HEK293 (cell line): Measurements from ENCODE around the gene GNG7.

Source experiments
- CTCF ChIA-PET: fragments of 350-600 bp; formaldehyde crosslinking; extraction: SDS; loops from one replicate; lab custom pipeline; 2021; ENCODE audit warnings: antibody characterized with exemption; lab: Yijun Ruan, JAX
- POLR2A ChIA-PET: fragments of 300-600 bp; formaldehyde crosslinking; extraction: SDS; loops from one replicate; lab custom pipeline; 2020; ENCODE audit warnings: antibody characterized with exemption, inconsistent platforms; lab: Yijun Ruan, JAX
- H3K27ac ChIP-seq: fragments of 200-500 bp; sonication (Bioruptor generic); 2 replicates; pipeline ENCODE4 v1.5.1; 2014; ENCODE audit warnings: low read depth, low read length, control low read depth, inconsistent platforms; ENCODE audit errors: extremely low read depth
- H3K36me3 ChIP-seq, 2 experiments: fragments of 200-500 bp in 1 of 2; sonication (Bioruptor generic) in 1 of 2; 1 replicate in 1 of 2; 2 replicates in 1 of 2; pipeline ENCODE4 v1.5.1; 2014 to 2017; ENCODE audit warnings: inconsistent platforms in 2 of 2, low read length in 2 of 2; ENCODE audit not compliant: control insufficient read depth in 2 of 2, insufficient read depth in 1 of 2
- H3K4me1 ChIP-seq: fragments of 200-500 bp; sonication (Bioruptor generic); 2 replicates; pipeline ENCODE4 v1.5.1; 2014; ENCODE audit warnings: mild to moderate bottlenecking, low read length, inconsistent platforms; ENCODE audit not compliant: control insufficient read depth, insufficient read depth
- H3K4me3 ChIP-seq: 2 replicates; pipeline ENCODE4 v1.5.1; 2011; ENCODE audit warnings: low read depth, mild to moderate bottlenecking, control low read depth, low read length, moderate library complexity
- H3K9me3 ChIP-seq: fragments of 200-500 bp; sonication (Bioruptor generic); 2 replicates; pipeline ENCODE4 v1.5.1; 2014; ENCODE audit warnings: low read depth, low read length, inconsistent platforms; ENCODE audit not compliant: control insufficient read depth, insufficient read depth
- GLI2 ChIP-seq: fragments of 450-650 bp; formaldehyde crosslinking; IDR thresholded peaks from 2 replicates; pipeline ENCODE4; 2017; ENCODE audit warnings: missing biosample characterization, missing genetic modification characterization, low read depth, borderline replicate concordance
- HOXA7 ChIP-seq: sonication (generic); formaldehyde crosslinking; IDR thresholded peaks from 2 replicates; pipeline ENCODE4 v1.8.1; 2022; ENCODE audit warnings: missing genetic modification reagents, borderline replicate concordance
- SALL2 ChIP-seq: fragments of 450-650 bp; formaldehyde crosslinking; IDR thresholded peaks from 2 replicates; pipeline ENCODE4 v1.5.0; 2017; ENCODE audit warnings: missing biosample characterization, mild to moderate bottlenecking, missing genetic modification characterization, borderline replicate concordance
- ZBTB17 ChIP-seq: fragments of 450-650 bp; formaldehyde crosslinking; IDR thresholded peaks from 2 replicates; pipeline ENCODE4 v1.5.1; 2016; ENCODE audit warnings: missing biosample characterization, missing genetic modification characterization
- ZEB2 ChIP-seq: fragments of 450-650 bp; formaldehyde crosslinking; IDR thresholded peaks from 2 replicates; pipeline ENCODE4 v1.5.1; 2016; ENCODE audit warnings: missing biosample characterization, missing genetic modification characterization
- ZNF114 ChIP-seq: fragments of 450-650 bp; formaldehyde crosslinking; IDR thresholded peaks from 2 replicates; pipeline ENCODE4 v1.5.0; 2017; ENCODE audit warnings: missing biosample characterization, missing genetic modification characterization
- ZNF138 ChIP-seq: fragments of 450-650 bp; formaldehyde crosslinking; IDR thresholded peaks from 2 replicates; pipeline ENCODE4 v1.5.1; 2016; ENCODE audit warnings: missing biosample characterization, missing genetic modification characterization, borderline replicate concordance
- ZNF174 ChIP-seq: fragments of 450-650 bp; formaldehyde crosslinking; IDR thresholded peaks from 2 replicates; pipeline ENCODE4 v1.5.0; 2017; ENCODE audit warnings: missing biosample characterization, mild to moderate bottlenecking, missing genetic modification characterization
- ZNF2 ChIP-seq: fragments of 450-650 bp; formaldehyde crosslinking; IDR thresholded peaks from 2 replicates; pipeline ENCODE4 v1.5.1; 2016; ENCODE audit warnings: missing biosample characterization, missing genetic modification characterization
- ZNF248 ChIP-seq: fragments of 450-650 bp; formaldehyde crosslinking; IDR thresholded peaks from 2 replicates; pipeline ENCODE4 v1.5.1; 2017; ENCODE audit warnings: missing biosample characterization, missing genetic modification characterization
- ZNF311 ChIP-seq: fragments of 450-650 bp; formaldehyde crosslinking; IDR thresholded peaks from 2 replicates; pipeline ENCODE4 v1.5.1; 2017; ENCODE audit warnings: missing biosample characterization, missing genetic modification characterization, borderline replicate concordance
- ZNF324 ChIP-seq: fragments of 450-650 bp; formaldehyde crosslinking; IDR thresholded peaks from 2 replicates; pipeline ENCODE4 v1.5.1; 2016; ENCODE audit warnings: missing biosample characterization, missing genetic modification characterization
- ZNF423 ChIP-seq: fragments of 450-650 bp; formaldehyde crosslinking; IDR thresholded peaks from 2 replicates; pipeline ENCODE4 v1.5.1; 2016; ENCODE audit warnings: missing biosample characterization, missing genetic modification characterization
- ZNF76 ChIP-seq: fragments of 450-650 bp; formaldehyde crosslinking; IDR thresholded peaks from 2 replicates; pipeline ENCODE4; 2016; ENCODE audit warnings: low read depth, missing biosample characterization, missing genetic modification characterization, borderline replicate concordance
- ZNF776 ChIP-seq: fragments of 450-650 bp; formaldehyde crosslinking; IDR thresholded peaks from 2 replicates; pipeline ENCODE4 v1.5.0; 2017; ENCODE audit warnings: missing biosample characterization, missing genetic modification characterization, borderline replicate concordance
- ZNF791 ChIP-seq: fragments of 450-650 bp; formaldehyde crosslinking; IDR thresholded peaks from 2 replicates; pipeline ENCODE4 v1.5.1; 2016; ENCODE audit warnings: missing biosample characterization, missing genetic modification characterization
- TF ChIP-seq, protein P1 (sequence below): fragments of 450-650 bp; IDR thresholded peaks from 2 replicates; pipeline ENCODE4 v1.5.1; 2018; ENCODE audit warnings: missing biosample characterization, missing genetic modification characterization
- TF ChIP-seq, protein P2 (sequence below): fragments of 450-650 bp; formaldehyde crosslinking; IDR thresholded peaks from 2 replicates; pipeline ENCODE4 v1.5.1; 2016; ENCODE audit warnings: missing biosample characterization, missing genetic modification characterization
- TF ChIP-seq, protein P3 (sequence below): fragments of 450-650 bp; formaldehyde crosslinking; IDR thresholded peaks from 2 replicates; pipeline ENCODE4 v1.5.1; 2016; ENCODE audit warnings: missing biosample characterization, missing genetic modification characterization
- TF ChIP-seq, protein P4 (sequence below): fragments of 450-650 bp; formaldehyde crosslinking; IDR thresholded peaks from 2 replicates; pipeline ENCODE4; 2016; ENCODE audit warnings: missing biosample characterization, missing genetic modification characterization

The GNG7 gene

DNA sequence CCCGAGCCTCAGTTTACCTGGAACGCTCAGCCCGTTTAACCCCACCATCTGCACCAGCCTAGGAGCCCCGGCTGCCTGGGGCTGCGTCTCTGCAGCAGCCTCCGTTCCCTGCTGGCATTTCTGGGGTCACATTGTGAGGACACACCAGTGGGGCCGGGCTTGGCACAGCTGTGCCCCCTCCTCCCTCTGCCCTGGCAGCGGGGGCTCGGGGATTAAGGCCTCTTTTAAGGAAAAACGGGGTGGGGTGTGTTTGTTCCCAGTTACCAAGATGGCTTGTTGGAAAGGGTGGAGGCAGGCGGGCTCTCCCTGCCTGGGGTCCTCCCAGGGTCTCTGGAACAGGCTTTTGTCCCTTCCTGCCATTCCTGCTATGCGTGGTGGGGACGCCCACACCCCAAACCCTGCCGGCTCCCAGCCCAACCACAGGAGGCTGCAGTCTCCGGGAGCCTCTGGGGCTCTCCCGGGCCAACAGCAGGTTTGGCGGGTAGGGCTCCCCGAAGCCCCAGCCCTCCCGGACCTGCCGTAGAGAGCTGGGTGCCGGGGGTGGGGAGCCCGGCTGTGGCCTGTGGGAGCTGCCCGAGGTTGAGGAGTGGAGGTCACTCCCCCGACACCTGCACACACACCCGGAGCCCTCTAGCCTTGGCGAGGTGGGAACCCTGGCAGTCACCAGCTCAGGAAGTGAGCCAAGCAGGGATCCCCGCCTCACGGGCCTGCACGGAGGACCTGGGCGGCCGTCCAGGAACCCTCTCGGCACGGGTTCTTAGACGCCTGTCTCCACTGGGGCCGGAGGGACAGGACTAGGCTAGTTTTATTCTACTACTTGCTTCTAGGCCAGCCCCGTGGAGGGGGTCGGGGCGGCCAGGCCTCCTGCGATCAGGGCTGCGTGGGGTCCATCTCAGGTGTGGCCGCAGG is 189.7 kb downstream of the GNG7 start:
- ChIA-PET POLR2A (interaction anchor here (1.5 kb wide), 1 partner anchor 36 kb away, joined by 7 read pairs; the partner anchor contains the start of gene GADD45B), CTCF (interaction anchor here (1.1 kb wide), 1 partner anchor 67 kb away, joined by 4 read pairs; no protein-coding TSS in a partner anchor)
- Histone ChIP-seq H3K4me1 (no peaks in the 10 kb centered on the region), H3K9me3 (no peaks in the 10 kb centered on the region), H3K27ac (no peak overlapping the region), H3K4me3 (no peak overlapping the region), H3K36me3 (no peaks in the 10 kb centered on the region)
- TF ChIP-seq, protein P1, sequence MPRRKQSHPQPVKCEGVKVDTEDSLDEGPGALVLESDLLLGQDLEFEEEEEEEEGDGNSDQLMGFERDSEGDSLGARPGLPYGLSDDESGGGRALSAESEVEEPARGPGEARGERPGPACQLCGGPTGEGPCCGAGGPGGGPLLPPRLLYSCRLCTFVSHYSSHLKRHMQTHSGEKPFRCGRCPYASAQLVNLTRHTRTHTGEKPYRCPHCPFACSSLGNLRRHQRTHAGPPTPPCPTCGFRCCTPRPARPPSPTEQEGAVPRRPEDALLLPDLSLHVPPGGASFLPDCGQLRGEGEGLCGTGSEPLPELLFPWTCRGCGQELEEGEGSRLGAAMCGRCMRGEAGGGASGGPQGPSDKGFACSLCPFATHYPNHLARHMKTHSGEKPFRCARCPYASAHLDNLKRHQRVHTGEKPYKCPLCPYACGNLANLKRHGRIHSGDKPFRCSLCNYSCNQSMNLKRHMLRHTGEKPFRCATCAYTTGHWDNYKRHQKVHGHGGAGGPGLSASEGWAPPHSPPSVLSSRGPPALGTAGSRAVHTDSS (tag by site-specific recombination) = no peak
- TF ChIP-seq ZNF776 (tag by site-specific recombination) = no peak
- no peak for TF ChIP-seq ZNF791
- TF ChIP-seq SALL2 (tag by site-specific recombination) = no peak
- no peak for TF ChIP-seq ZNF76
- no peak for TF ChIP-seq ZNF423 (tag by site-specific recombination)
- no peak for TF ChIP-seq ZNF138 (tag by site-specific recombination)
- TF ChIP-seq ZNF311 (tag by site-specific recombination) = no peak
- no peak for TF ChIP-seq HOXA7 (CRISPR knock-in tag)
- no peak for TF ChIP-seq ZBTB17 (tag by site-specific recombination)
- TF ChIP-seq ZNF114 (tag by site-specific recombination) = no peak
- TF ChIP-seq ZNF324 = no peak
- TF ChIP-seq ZNF248 (tag by site-specific recombination) = no peak
- TF ChIP-seq, protein P2, sequence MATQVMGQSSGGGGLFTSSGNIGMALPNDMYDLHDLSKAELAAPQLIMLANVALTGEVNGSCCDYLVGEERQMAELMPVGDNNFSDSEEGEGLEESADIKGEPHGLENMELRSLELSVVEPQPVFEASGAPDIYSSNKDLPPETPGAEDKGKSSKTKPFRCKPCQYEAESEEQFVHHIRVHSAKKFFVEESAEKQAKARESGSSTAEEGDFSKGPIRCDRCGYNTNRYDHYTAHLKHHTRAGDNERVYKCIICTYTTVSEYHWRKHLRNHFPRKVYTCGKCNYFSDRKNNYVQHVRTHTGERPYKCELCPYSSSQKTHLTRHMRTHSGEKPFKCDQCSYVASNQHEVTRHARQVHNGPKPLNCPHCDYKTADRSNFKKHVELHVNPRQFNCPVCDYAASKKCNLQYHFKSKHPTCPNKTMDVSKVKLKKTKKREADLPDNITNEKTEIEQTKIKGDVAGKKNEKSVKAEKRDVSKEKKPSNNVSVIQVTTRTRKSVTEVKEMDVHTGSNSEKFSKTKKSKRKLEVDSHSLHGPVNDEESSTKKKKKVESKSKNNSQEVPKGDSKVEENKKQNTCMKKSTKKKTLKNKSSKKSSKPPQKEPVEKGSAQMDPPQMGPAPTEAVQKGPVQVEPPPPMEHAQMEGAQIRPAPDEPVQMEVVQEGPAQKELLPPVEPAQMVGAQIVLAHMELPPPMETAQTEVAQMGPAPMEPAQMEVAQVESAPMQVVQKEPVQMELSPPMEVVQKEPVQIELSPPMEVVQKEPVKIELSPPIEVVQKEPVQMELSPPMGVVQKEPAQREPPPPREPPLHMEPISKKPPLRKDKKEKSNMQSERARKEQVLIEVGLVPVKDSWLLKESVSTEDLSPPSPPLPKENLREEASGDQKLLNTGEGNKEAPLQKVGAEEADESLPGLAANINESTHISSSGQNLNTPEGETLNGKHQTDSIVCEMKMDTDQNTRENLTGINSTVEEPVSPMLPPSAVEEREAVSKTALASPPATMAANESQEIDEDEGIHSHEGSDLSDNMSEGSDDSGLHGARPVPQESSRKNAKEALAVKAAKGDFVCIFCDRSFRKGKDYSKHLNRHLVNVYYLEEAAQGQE (tag by site-specific recombination) = no peak
- no peak for TF ChIP-seq GLI2 (tag by site-specific recombination)
- no peak for TF ChIP-seq ZNF2 (tag by site-specific recombination)
- TF ChIP-seq, protein P3, sequence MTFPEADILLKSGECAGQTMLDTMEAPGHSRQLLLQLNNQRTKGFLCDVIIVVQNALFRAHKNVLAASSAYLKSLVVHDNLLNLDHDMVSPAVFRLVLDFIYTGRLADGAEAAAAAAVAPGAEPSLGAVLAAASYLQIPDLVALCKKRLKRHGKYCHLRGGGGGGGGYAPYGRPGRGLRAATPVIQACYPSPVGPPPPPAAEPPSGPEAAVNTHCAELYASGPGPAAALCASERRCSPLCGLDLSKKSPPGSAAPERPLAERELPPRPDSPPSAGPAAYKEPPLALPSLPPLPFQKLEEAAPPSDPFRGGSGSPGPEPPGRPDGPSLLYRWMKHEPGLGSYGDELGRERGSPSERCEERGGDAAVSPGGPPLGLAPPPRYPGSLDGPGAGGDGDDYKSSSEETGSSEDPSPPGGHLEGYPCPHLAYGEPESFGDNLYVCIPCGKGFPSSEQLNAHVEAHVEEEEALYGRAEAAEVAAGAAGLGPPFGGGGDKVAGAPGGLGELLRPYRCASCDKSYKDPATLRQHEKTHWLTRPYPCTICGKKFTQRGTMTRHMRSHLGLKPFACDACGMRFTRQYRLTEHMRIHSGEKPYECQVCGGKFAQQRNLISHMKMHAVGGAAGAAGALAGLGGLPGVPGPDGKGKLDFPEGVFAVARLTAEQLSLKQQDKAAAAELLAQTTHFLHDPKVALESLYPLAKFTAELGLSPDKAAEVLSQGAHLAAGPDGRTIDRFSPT (tag by site-specific recombination) = no peak
- TF ChIP-seq ZNF174 (tag by site-specific recombination) = no peak
- TF ChIP-seq, protein P4, sequence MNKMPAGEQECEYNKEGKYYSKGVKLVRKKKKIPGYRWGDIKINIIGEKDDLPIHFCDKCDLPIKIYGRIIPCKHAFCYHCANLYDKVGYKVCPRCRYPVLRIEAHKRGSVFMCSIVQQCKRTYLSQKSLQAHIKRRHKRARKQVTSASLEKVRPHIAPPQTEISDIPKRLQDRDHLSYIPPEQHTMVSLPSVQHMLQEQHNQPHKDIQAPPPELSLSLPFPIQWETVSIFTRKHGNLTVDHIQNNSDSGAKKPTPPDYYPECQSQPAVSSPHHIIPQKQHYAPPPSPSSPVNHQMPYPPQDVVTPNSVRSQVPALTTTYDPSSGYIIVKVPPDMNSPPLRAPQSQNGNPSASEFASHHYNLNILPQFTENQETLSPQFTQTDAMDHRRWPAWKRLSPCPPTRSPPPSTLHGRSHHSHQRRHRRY (tag by site-specific recombination) = no peak
- TF ChIP-seq ZEB2 (tag by site-specific recombination) = no peak
